NCI-H128 (cell line): ENCODE results near the gene PSAP.
"Not testable (repeated sequence)": the region's sequence is repeated elsewhere in the genome, so short reads cannot be mapped to it uniquely, and the experiment has no call there.

Experiments
- DNase-seq: peaks from one replicate; lab custom pipeline; 2025; ENCODE audit not compliant: unreplicated experiment; lab: John Stamatoyannopoulos, UW

The PSAP gene

DNA sequence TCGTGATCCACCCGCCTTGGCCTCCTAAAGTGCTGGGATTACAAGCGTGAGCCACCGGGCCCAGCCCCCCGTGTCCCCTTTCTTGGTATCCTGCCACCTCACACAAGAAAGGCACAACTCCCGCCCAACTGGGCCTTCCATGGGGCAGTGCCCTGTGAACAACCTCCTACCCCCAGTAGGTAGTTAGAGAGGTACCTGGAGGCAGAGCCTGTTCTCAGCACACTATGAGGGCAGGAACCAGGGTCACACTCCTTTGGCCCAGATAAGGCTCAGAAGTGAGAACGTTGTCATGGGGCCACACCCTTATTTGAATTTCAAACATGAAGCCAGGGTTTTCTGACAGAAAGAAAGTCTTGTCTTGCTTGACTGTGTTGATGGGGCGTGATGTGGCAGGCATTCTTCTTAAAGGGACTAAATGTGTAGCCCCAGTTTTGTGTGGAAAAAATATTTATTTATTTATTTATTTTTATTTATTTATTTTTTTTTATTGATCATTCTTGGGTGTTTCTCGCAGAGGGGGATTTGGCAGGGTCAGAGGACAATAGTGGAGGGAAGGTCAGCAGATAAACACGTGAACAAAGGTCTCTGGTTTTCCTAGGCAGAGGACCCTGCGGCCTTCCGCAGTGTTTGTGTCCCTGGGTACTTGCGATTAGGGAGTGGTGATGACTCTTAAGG, 23.8 kb upstream of the PSAP start:
- DNase-seq: not testable (repeated sequence)

- no peak for DNase-seq
These were observed 22.6 kb upstream of the PSAP start for GRCh38 chr10:71873582-71874211.

DNA sequence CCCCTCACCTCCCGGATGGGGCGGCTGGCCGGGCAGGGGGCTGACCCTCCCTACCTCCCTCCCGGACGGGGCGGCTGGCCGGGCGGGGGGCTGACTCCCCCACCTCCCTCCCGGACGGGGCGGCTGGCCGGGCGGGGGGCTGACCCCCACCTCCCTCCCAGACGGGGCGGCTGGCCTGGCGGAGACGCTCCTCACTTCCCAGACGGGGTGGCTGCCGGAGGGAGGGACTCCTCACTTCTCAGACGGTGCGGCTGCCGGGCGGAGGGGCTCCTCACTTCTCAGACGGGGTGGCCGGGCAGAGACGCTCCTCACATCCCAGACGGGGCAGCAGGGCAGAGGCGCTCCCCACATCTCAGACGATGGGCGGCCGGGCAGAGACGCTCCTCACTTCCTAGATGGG, 18.6 kb upstream of the PSAP start:
- not testable (repeated sequence) for DNase-seq

GRCh38 chr10:71868192-71868697, 17.2 kb upstream of the PSAP start:
- DNase-seq: no peak

DNA sequence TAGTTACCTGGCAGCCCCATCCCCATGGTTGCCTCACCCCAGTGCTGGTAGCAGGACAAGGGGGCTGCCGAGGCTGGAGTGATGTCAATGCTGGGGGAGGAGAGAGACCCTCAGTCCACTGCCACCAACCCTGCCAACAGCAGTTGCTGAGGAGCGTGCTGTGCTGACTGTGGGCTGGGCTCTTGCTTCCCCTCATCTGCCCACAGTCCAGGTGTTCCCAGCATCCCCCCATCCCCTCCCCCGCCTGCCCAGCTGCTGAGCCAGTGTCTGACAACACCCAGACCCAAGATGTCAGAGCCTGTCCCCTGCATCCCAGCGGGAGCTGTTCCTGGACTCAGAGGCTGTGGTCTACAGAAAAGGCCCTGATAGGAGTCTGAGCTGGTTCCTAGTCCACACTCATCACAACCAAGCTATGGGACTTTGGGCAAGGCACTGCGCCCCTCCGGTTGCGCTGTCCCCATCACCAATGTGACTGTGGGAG, 14.6 kb upstream of the PSAP start:
- no peak for DNase-seq

GRCh38 chr10:71864911-71865361, 13.9 kb upstream of the PSAP start:
- DNase-seq: no peak

- DNase-seq: no peak
These were observed 12.2 kb upstream of the PSAP start for GRCh38 chr10:71863203-71863602.

- no peak for DNase-seq
These were observed 9.4 kb upstream of the PSAP start for GRCh38 chr10:71860243-71861029.

GRCh38 chr10:71857934-71858890, 7.2 kb upstream of the PSAP start:
- no peak for DNase-seq

- no peak for DNase-seq
These were observed 5.6 kb upstream of the PSAP start for GRCh38 chr10:71856619-71857018.

- no peak for DNase-seq
These were observed 3.0 kb upstream of the PSAP start for GRCh38 chr10:71854031-71854430.

DNA sequence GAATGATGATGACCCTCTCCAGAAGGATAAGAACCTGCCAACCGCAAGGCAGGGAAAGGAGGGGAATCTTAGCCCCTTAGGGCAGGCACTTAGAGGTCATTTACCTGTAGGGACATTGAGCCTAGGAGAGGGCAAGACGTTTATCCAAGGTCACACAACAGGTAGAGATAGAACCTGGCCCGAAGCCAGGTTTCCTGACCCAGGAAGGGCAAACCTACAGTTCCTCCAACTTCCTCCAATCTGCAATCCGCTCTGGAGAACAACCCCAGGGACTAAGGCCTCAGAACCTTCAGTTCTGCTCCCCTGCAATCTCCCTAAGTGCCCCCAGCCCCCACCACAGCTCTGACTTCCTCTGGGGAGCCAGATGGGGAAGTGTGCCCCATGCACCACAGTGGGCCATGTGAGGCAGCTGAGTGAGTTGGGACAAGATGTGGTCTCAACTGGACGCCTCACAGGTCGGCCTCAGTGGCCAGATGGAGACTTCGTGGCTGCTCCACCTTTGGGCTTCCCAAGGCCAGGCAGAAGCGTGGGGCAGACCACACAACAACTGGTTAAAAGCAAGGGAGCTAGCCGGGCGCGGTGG, 1.4 kb upstream of the PSAP start:
- no peak for DNase-seq

DNA sequence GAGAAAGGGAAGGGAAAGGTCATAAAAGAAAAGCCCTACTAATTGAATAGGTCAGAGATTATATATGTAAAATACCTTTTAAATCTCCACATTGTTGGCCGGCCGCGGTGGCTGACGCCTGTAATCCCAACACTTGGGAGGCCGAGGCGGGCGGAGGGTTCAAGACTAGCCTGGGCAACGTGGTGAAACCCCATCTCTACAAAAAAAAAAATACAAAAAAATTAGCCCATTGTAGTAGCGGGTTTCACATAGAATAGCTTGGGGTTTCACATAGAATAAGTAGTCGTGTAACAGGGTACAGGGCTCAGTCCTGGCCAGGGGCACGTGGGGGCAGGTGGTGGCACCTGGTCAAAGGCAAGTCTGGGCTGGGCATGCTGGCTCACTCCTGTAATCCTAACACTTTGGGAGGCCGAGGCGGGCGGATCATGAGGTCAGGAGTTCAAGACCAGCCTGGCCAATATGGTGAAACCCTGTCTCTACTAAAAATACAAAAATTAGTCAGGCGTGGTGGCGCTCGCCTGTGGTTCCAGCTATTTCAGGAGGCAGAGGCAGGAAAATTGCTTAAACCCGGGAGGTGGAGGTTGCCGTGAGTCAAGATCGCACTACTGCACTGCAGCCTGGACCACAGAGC, 529 bp upstream of the PSAP start:
- not testable (repeated sequence) for DNase-seq

DNA sequence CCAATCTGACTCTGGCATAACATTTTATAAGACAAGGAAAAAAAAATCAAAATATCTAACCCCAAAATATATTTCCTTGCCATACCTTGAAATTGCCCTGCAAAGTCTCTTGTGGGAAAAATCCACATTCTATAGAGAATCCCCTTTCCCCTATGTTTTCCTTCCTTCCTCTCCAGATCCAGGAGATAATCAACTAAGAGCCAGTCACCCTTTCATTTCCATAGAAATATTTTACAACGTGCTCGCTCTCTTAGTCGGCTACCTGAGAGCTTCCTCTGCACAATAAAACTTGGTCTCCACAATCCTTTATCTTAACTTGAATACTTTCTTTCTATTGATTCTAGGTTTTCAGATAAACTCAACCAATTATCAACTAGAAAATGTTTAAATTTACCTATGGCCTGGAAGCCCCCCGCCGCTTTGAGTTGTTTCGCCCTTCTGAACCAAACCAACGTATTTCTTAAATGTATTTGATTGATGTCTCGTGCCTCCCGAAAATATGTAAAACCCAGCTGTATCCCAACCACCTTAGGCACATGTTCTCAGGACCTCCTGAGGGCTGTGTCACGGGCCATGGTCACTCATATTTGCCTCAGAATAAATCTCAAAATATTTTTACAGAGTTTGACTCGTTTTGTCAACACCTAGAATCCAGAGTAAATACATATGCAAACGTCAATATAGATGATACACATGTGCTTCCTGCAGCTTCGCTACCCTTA, 869 bp downstream of the PSAP start:
- DNase-seq: no peak

GRCh38 chr10:71849461-71849908, 1.6 kb downstream of the PSAP start:
- no peak for DNase-seq

DNA sequence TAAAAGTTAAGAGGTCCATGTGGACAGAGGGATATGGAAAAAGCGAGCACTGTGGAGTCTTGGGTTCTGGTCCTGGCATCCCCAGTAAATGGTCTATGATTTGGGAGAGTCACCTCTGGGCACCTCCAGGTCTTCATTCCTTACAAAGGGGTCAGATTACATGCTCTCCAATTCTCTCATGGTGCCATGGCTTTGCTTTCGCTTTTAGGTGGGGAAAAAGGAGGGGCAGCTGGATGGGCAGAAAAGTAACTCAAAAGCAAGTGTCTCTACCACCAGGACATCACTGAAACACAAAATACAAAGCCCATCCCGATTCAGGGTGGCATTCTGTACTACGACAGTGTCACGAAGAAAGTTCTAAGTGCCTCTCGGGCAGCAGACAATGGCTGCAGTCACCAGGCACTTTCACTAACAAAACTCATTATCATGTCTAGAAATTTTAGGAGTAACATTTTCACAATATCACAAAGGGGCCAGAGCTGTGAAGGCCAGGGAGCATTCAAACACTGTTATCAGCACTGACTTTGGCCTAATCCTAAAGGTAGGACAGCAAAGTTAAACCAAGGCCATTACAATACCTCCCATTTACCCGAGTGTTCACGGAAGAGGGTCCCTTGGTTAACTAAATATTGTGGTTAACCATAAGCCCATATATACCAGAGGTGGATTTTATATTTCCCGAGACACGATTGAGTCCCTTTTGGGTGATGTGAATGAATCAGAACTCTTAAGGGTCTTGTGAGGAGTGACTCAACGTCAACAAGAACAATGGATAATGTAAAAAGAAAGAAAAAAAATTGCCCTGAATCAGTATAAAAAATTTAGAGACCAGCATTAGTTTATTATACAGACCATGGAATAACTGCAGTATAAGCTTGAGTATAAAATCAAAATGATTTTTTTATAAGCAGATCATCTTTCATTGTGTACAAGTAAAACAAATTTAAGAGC, 2.5 kb downstream of the PSAP start:
- no peak for DNase-seq

DNA sequence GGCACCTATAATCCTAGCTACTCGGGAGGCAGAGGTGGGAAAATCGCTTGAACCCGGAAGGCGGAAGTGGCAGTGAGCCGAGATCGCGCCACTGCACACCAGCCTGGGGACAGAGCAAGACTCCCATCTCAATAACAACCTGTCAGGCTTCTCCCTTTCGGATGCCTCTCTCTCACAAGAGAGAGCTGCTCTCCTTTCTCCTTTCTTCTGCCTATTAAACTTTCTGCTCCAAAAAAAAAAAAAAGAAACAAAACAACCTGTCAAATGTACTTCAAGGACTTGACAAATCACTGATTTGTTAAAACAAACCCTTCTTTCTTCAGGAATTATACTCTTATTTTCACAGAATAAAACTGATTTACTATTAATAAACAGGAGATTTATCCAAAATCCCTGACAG, 3.6 kb downstream of the PSAP start:
- DNase-seq: no peak

- DNase-seq: no peak
These were observed 4.2 kb downstream of the PSAP start for GRCh38 chr10:71846816-71847215.
